ENCODE data around the gene PIM3. TPM values are rescaled to one million over a fixed set of nuclear protein-coding genes. Genes with fewer than 3 reads are reported as not detected.

The PIM3 gene
- polyA plus RNA-seq, 1 of the 3 experiments (the other 2 are of a cell fraction): 15.3 TPM

GRCh38 chr22:49961601-49962011 is 1.0 kb downstream of the PIM3 start:
- peak overlapping the region; percentile 61; the same call in 1 of the 2 replicates for H3K9ac ChIP-seq
- WGBS (ENCODE audit: low lambda C conversion rate): no CpG with 5 or more reads among the region's 49 CpGs
- POLR2A ChIA-PET: no interaction called here
- H3K4me3 ChIP-seq (ENCODE audit: low read depth in 2 of 2, low read length in 1 of 2): peak overlapping the region; percentile 67 to 76
- H3K9me2 ChIP-seq: no peaks in the 10 kb centered on the region
- H3K4me2 ChIP-seq: peak overlapping the region; percentile 98
- TF ChIP-seq MAX (IDR thresholded peaks at IDR 0.05; ENCODE audit: low read depth) (no peak), GATA2 (CRISPR knock-in tag; IDR thresholded peaks at IDR 0.05) (no peak), IRF3 (IDR thresholded peaks at IDR 0.05; ENCODE audit: low read depth, low read length) (no peak), MXI1 (IDR thresholded peaks at IDR 0.05; ENCODE audit: low read depth, low read length) (no peak), MEF2A (IDR thresholded peaks at IDR 0.05; ENCODE audit: borderline replicate concordance, low read depth) (no peak), EZH2phosphoT487 (IDR thresholded peaks at IDR 0.05; ENCODE audit: borderline replicate concordance, low read depth) (no peak), PBX3 (IDR thresholded peaks at IDR 0.05) (no peak)
- TF ChIP-seq, protein P1, sequence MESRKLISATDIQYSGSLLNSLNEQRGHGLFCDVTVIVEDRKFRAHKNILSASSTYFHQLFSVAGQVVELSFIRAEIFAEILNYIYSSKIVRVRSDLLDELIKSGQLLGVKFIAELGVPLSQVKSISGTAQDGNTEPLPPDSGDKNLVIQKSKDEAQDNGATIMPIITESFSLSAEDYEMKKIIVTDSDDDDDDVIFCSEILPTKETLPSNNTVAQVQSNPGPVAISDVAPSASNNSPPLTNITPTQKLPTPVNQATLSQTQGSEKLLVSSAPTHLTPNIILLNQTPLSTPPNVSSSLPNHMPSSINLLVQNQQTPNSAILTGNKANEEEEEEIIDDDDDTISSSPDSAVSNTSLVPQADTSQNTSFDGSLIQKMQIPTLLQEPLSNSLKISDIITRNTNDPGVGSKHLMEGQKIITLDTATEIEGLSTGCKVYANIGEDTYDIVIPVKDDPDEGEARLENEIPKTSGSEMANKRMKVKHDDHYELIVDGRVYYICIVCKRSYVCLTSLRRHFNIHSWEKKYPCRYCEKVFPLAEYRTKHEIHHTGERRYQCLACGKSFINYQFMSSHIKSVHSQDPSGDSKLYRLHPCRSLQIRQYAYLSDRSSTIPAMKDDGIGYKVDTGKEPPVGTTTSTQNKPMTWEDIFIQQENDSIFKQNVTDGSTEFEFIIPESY (IDR thresholded peaks at IDR 0.05; ENCODE audit: borderline replicate concordance, low read depth): no peak
- H3K4me1 ChIP-seq (ENCODE audit: control insufficient read depth in 1 of 2, insufficient read depth in 2 of 2, low read depth in 1 of 2, low read length in 1 of 2): peaks cover 20 to 26% of the 10 kb centered on the region in 2 experiments; a peak in 2 of 4 replicates
- peaks cover 31% of the 10 kb centered on the region for H3K79me2 ChIP-seq (ENCODE audit: insufficient read depth)
- H2AFZ ChIP-seq (ENCODE audit: low read depth): no peak overlapping the region
- peaks cover 7% of the 10 kb centered on the region for H4K20me1 ChIP-seq (ENCODE audit: insufficient read depth)
- peaks cover 5 to 16% of the 10 kb centered on the region in 2 experiments for H3K36me3 ChIP-seq (replicated peaks in 1 of 2; ENCODE audit: control insufficient read depth in 1 of 2, insufficient read depth in 2 of 2, low read length in 1 of 2)
- H3K27ac ChIP-seq (ENCODE audit: low read depth in 2 of 2, low read length in 1 of 2): peak overlapping the region in 1 of 2 experiments; percentile 55; a peak in 1 of 4 replicates
- no peaks in the 10 kb centered on the region for H3K9me3 ChIP-seq
- CTCF ChIA-PET: interaction anchor here (0.7 to 1.6 kb wide), 3 partner anchors 18 to 69 kb away, joined by 4 to 11 read pairs (median 4); no protein-coding TSS in a partner anchor
- no peaks in the 10 kb centered on the region for H3K27me3 ChIP-seq (ENCODE audit: insufficient read depth)
- no peaks in the 10 kb centered on the region for H3F3A ChIP-seq (replicated peaks; ENCODE audit: insufficient read depth)
- DNase-seq: no peak

GRCh38 chr22:49962012-49962750 is 1.6 kb downstream of the PIM3 start:
- no peaks in the 10 kb centered on the region for H3K27me3 ChIP-seq (ENCODE audit: insufficient read depth)
- peaks cover 5 to 16% of the 10 kb centered on the region in 2 experiments for H3K36me3 ChIP-seq (replicated peaks in 1 of 2; ENCODE audit: control insufficient read depth in 1 of 2, insufficient read depth in 2 of 2, low read length in 1 of 2)
- peak overlapping the region; percentile 74 for H3K9ac ChIP-seq
- H3K4me1 ChIP-seq (ENCODE audit: control insufficient read depth in 1 of 2, insufficient read depth in 2 of 2, low read depth in 1 of 2, low read length in 1 of 2): peaks cover 20 to 29% of the 10 kb centered on the region in 2 experiments; a peak in 2 of 4 replicates
- POLR2A ChIA-PET: no interaction called here
- H3K4me3 ChIP-seq (ENCODE audit: low read depth in 2 of 2, low read length in 1 of 2): peak overlapping the region; percentile 67 to 76
- H4K20me1 ChIP-seq (ENCODE audit: insufficient read depth): peaks cover 7% of the 10 kb centered on the region
- peaks cover 31% of the 10 kb centered on the region for H3K79me2 ChIP-seq (ENCODE audit: insufficient read depth)
- H2AFZ ChIP-seq (ENCODE audit: low read depth): no peak overlapping the region
- no peaks in the 10 kb centered on the region for H3F3A ChIP-seq (replicated peaks; ENCODE audit: insufficient read depth)
- no peaks in the 10 kb centered on the region for H3K9me3 ChIP-seq
- no peaks in the 10 kb centered on the region for H3K9me2 ChIP-seq
- CTCF ChIA-PET: interaction anchor here (1.1 to 1.9 kb wide), 3 partner anchors 17 to 68 kb away, joined by 4 to 11 read pairs (median 11); no protein-coding TSS in a partner anchor
- peak; percentile 89 for DNase-seq
- H3K4me2 ChIP-seq: peak overlapping the region; percentile 98
- H3K27ac ChIP-seq (ENCODE audit: low read depth in 2 of 2, low read length in 1 of 2): peak overlapping the region; percentile 55 to 74; a peak in 3 of 4 replicates
- 15% methylated on average over 15 of the region's 70 CpGs for WGBS (ENCODE audit: low lambda C conversion rate)
- TF ChIP-seq NFIC (IDR thresholded peaks at IDR 0.05; ENCODE audit: borderline replicate concordance) (no peak), MAX (IDR thresholded peaks at IDR 0.05; ENCODE audit: low read depth) (peak; percentile 68), EP300 (IDR thresholded peaks at IDR 0.05; ENCODE audit: borderline replicate concordance in 1 of 2, low read depth in 1 of 2, low read length in 1 of 2) (peak in 1 of 2 experiments; percentile 11; a peak in 1 of 4 replicates), TEAD4 (IDR thresholded peaks at IDR 0.05; ENCODE audit: borderline replicate concordance, insufficient read depth) (0 out of 2 replicates have a peak, but pooled peaks have one; percentile 22), CTCF (IDR thresholded peaks at IDR 0.05) (no peak), SIN3A (IDR thresholded peaks at IDR 0.05; ENCODE audit: borderline replicate concordance, low read depth, low read length) (0 out of 2 replicates have a peak, but pooled peaks have one; percentile 65), TCF12 (IDR thresholded peaks at IDR 0.05) (peak; percentile 20; the same call in 1 of the 2 replicates)
- TF ChIP-seq, protein P2, sequence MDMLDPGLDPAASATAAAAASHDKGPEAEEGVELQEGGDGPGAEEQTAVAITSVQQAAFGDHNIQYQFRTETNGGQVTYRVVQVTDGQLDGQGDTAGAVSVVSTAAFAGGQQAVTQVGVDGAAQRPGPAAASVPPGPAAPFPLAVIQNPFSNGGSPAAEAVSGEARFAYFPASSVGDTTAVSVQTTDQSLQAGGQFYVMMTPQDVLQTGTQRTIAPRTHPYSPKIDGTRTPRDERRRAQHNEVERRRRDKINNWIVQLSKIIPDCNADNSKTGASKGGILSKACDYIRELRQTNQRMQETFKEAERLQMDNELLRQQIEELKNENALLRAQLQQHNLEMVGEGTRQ (IDR thresholded peaks at IDR 0.05; ENCODE audit: borderline replicate concordance, low read depth, low read length): no peak
